Endothelial cell of umbilical vein (primary cell): ENCODE measurements around the gene NUDT22.

Experiments used
- FOS ChIP-seq: IDR thresholded peaks from 2 replicates; pipeline ENCODE4 v1.6.1; 2011; ENCODE audit warnings: mild to moderate bottlenecking, low read length, moderate library complexity, borderline replicate concordance; ENCODE audit not compliant: insufficient read depth
- TF ChIP-seq, protein P1 (sequence below), 2 donors: IDR thresholded peaks; 1 replicate in 1 of 2; 2 replicates in 1 of 2; pipeline ENCODE4 v1.5.1; 2011; ENCODE audit warnings: low read length in 2 of 2, mild to moderate bottlenecking in 2 of 2, moderate library complexity in 2 of 2, control low read depth in 1 of 2, inconsistent platforms in 1 of 2, low read depth in 1 of 2; ENCODE audit not compliant: insufficient read depth in 1 of 2; ENCODE audit errors: extremely low read depth in 1 of 2

DNA sequence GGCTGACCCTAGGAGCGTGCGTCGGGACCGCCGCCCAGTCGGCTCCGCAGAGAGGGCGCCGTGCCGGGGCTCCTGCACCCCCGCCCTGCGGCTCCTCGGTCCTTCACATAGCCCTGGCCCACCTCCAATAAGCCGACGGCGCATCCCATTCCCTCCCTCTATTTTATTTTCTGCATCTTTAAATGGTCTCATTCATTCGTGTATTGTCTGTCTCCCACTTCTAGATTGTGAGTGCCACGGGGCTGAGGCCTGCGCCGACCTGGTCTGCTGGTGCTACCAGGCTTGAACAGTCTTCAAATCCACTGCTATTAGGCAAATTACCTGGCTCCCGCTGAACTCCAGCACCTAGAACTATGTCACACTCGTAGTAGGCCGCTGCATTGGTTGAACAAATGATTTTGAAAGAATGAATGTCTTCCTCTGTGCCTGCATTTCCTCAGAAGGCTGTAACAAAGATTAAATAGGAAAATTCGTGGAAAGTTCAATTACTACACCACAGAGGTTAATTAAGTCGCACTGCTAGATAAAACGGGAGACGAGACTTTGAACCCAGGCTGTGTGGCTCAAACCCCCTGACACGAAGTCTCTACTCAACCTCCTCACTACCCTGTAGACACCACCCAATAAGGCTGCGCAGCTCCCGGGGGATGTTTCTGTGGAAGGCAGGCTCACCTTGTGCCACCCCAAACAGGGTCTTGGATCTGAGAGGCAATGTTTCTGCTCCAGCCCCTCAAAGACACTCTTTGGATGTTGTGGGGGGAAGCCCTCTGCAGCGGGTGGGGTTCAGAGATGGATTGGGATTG lies 21.9 kb downstream of the NUDT22 start:
- TF ChIP-seq, protein P1, sequence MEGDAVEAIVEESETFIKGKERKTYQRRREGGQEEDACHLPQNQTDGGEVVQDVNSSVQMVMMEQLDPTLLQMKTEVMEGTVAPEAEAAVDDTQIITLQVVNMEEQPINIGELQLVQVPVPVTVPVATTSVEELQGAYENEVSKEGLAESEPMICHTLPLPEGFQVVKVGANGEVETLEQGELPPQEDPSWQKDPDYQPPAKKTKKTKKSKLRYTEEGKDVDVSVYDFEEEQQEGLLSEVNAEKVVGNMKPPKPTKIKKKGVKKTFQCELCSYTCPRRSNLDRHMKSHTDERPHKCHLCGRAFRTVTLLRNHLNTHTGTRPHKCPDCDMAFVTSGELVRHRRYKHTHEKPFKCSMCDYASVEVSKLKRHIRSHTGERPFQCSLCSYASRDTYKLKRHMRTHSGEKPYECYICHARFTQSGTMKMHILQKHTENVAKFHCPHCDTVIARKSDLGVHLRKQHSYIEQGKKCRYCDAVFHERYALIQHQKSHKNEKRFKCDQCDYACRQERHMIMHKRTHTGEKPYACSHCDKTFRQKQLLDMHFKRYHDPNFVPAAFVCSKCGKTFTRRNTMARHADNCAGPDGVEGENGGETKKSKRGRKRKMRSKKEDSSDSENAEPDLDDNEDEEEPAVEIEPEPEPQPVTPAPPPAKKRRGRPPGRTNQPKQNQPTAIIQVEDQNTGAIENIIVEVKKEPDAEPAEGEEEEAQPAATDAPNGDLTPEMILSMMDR (IDR thresholded peaks at IDR 0.05; ENCODE audit: extremely low read depth in 1 of 2, insufficient read depth in 1 of 2, low read depth in 1 of 2, low read length in 2 of 2), result no peak
- TF ChIP-seq FOS, result no peak
